ENCODE results near the gene CBLN3.

Gene CBLN3

GRCh38 chr14:24378981-24379906 lies 50.2 kb downstream of the CBLN3 start:
- no peak for DNase-seq

- no peak for DNase-seq
These were observed 51.1 kb downstream of the CBLN3 start for GRCh38 chr14:24378327-24378726.

GRCh38 chr14:24377657-24378056 lies 51.8 kb downstream of the CBLN3 start:
- DNase-seq, result no peak

GRCh38 chr14:24377126-24377525 lies 52.3 kb downstream of the CBLN3 start:
- no peak for DNase-seq

Measured in stimulated activated CD4-positive, alpha-beta T cell treated with anti-CD3 and anti-CD28 coated beads, Interleukin-12 subunit alpha, Interleukin-12 subunit beta, amount 100 ng/mL, for 4 hours (primary cell).